GM23338 (cell line): ENCODE data around the gene NXPH4. TPM values are rescaled to one million over a fixed set of nuclear protein-coding genes. Genes with fewer than 3 reads are reported as not detected.

Experiments
- ATAC-seq: fragments of 200-7000 bp; cut with Tn5 transposase; 3 replicates; pipeline ENCODE4 v1.9.1; 2020
- DNase-seq: peaks from one replicate; pipeline ENCODE4 v3.0.0-alpha.2; 2015; ENCODE audit warnings: low spot score
- H2AFZ ChIP-seq: fragments of 200-600 bp; sonication (generic); 2 replicates; pipeline ENCODE4 v1.8.0; 2016; ENCODE audit warnings: antibody characterized with exemption, mild to moderate bottlenecking, moderate library complexity
- H3F3A ChIP-seq: fragments of 200-600 bp; sonication (generic); replicated peaks from 2 replicates; pipeline ENCODE4 v1.8.0; 2017; ENCODE audit warnings: antibody characterized with exemption, mixed run types, low read depth
- H3K27ac ChIP-seq: fragments of 200-600 bp; sonication (generic); 2 replicates; pipeline ENCODE4 v1.6.1; 2016; ENCODE audit warnings: low read depth
- H3K27me3 ChIP-seq: fragments of 200-600 bp; sonication (generic); 2 replicates; pipeline ENCODE4 v1.8.0; 2016; ENCODE audit warnings: mild to moderate bottlenecking, mixed run types, moderate library complexity; ENCODE audit not compliant: insufficient read depth
- H3K36me3 ChIP-seq: fragments of 200-600 bp; sonication (generic); 2 replicates; pipeline ENCODE4 v1.8.0; 2016; ENCODE audit warnings: mild to moderate bottlenecking; ENCODE audit not compliant: insufficient read depth
- H3K4me1 ChIP-seq: fragments of 200-600 bp; sonication (generic); 2 replicates; pipeline ENCODE4 v1.8.0; 2016; ENCODE audit warnings: mild to moderate bottlenecking, moderate library complexity; ENCODE audit not compliant: insufficient read depth
- H3K4me2 ChIP-seq: fragments of 200-600 bp; sonication (generic); 2 replicates; pipeline ENCODE4 v1.7.1; 2017; ENCODE audit warnings: mixed run types
- H3K4me3 ChIP-seq: fragments of 200-600 bp; sonication (generic); 2 replicates; pipeline ENCODE4 v1.6.1; 2016; ENCODE audit warnings: mixed run types
- H3K79me2 ChIP-seq: fragments of 200-600 bp; sonication (generic); replicated peaks from 2 replicates; pipeline ENCODE4 v1.8.0; 2017; ENCODE audit warnings: mild to moderate bottlenecking; ENCODE audit not compliant: insufficient read depth
- H3K9me2 ChIP-seq: fragments of 200-600 bp; sonication (generic); 2 replicates; pipeline ENCODE4 v1.8.0; 2017; ENCODE audit not compliant: insufficient read depth
- H4K20me1 ChIP-seq: fragments of 200-600 bp; sonication (generic); replicated peaks from 2 replicates; pipeline ENCODE4 v1.8.0; 2017; ENCODE audit warnings: mild to moderate bottlenecking; ENCODE audit not compliant: insufficient read depth
- H3K27ac Mint-ChIP-seq: 2 replicates; pipeline ENCODE4 v1.8.0; 2020; ENCODE audit warnings: inconsistent platforms, mild to moderate bottlenecking, moderate library complexity, mixed read lengths
- H3K27me3 Mint-ChIP-seq: 3 replicates; pipeline ENCODE4 v1.8.0; 2022; ENCODE audit warnings: low read depth, mild to moderate bottlenecking, moderate library complexity, mixed read lengths, inconsistent platforms; ENCODE audit not compliant: insufficient read depth, poor library complexity
- H3K36me3 Mint-ChIP-seq: 3 replicates; pipeline ENCODE4 v1.8.0; 2021; ENCODE audit warnings: low read depth, mild to moderate bottlenecking, inconsistent platforms, moderate library complexity, mixed read lengths
- H3K4me1 Mint-ChIP-seq: 3 replicates; pipeline ENCODE4 v1.8.0; 2020; ENCODE audit warnings: mild to moderate bottlenecking, inconsistent platforms, mixed read lengths
- H3K4me3 Mint-ChIP-seq: 3 replicates; pipeline ENCODE4 v1.8.0; 2021; ENCODE audit warnings: moderate library complexity, mild to moderate bottlenecking, inconsistent platforms, mixed read lengths
- H3K9me3 Mint-ChIP-seq: 3 replicates; pipeline ENCODE4 v1.8.0; 2020; ENCODE audit warnings: moderate library complexity, mild to moderate bottlenecking, inconsistent platforms, mixed read lengths
- CREB1 ChIP-seq: fragments of 250-450 bp; sonication (Bioruptor Pico); IDR thresholded peaks from 2 replicates; pipeline ENCODE4 v1.5.0; 2020; ENCODE audit warnings: low read depth, mild to moderate bottlenecking, moderate library complexity
- CTCF ChIP-seq, 2 experiments: fragments of 200-600 bp in 1 of 2; sonication (generic) in 1 of 2; conservative IDR thresholded peaks; 2 replicates each; pipeline versions ENCODE4 v1.5.1 to v1.6.1; 2016 to 2017; ENCODE audit warnings: antibody characterized with exemption in 2 of 2, low read depth in 2 of 2, mild to moderate bottlenecking in 2 of 2, moderate library complexity in 1 of 2
- ETS1 ChIP-seq: IDR thresholded peaks from 2 replicates; pipeline ENCODE4 v1.6.1; 2016; ENCODE audit warnings: antibody characterized with exemption
- EZH2 ChIP-seq: fragments of 200-600 bp; sonication (generic); IDR thresholded peaks from one replicate; pipeline ENCODE4 v1.8.0; 2017; ENCODE audit warnings: antibody characterized with exemption, mild to moderate bottlenecking, low read depth; ENCODE audit not compliant: unreplicated experiment
- JUNB ChIP-seq: IDR thresholded peaks from one replicate; pipeline ENCODE4 v1.6.1; 2016; ENCODE audit warnings: antibody characterized with exemption; ENCODE audit not compliant: unreplicated experiment
- NANOG ChIP-seq: IDR thresholded peaks from 2 replicates; pipeline ENCODE4 v1.6.1; 2016; ENCODE audit warnings: antibody characterized with exemption, borderline replicate concordance
- POLR2AphosphoS5 ChIP-seq: IDR thresholded peaks from 2 replicates; pipeline ENCODE4 v1.6.1; 2016; ENCODE audit warnings: antibody characterized with exemption, low read depth
- REST ChIP-seq: IDR thresholded peaks from one replicate; pipeline ENCODE4 v1.6.1; 2018; ENCODE audit warnings: antibody characterized with exemption; ENCODE audit not compliant: unreplicated experiment
- ZNF114 ChIP-seq: fragments of 250-450 bp; sonication (Bioruptor Pico); IDR thresholded peaks from 2 replicates; pipeline ENCODE4 v1.5.0; 2020; ENCODE audit warnings: mild to moderate bottlenecking, moderate library complexity
- ZNF331 ChIP-seq: fragments of 250-450 bp; sonication (Bioruptor Pico); IDR thresholded peaks from 2 replicates; pipeline ENCODE4 v1.5.0; 2020; ENCODE audit warnings: low read depth, mild to moderate bottlenecking, moderate library complexity
- polyA plus RNA-seq: library from polyadenylated mRNA; unstranded; fragments of >200 nt; fragmentation: Nextera tagmentation; extraction: Ambion mirVana; gene quantifications from 2 replicates; pipeline ENCODE4 v1.2.1, GENCODE V29; 2016
- total RNA-seq: library from RNA; depleted of rRNA; stranded (reverse); fragments of >200 nt; shearing (Covaris generic); gene quantifications from 2 replicates; pipeline ENCODE4 v1.2.3, GENCODE V29; 2014

Gene NXPH4
- total and polyA plus RNA-seq, 2 experiments from 2014 or later = 0.89 to 1.5 TPM

- Mint-ChIP-seq H3K9me3 (no peaks in the 10 kb centered on the region), H3K4me3 (no peak overlapping the region), H3K27ac (no peak overlapping the region), H3K27me3 (peaks cover 9% of the 10 kb centered on the region), H3K36me3 (peaks cover 5% of the 10 kb centered on the region; the same call in 1 of the 3 replicates), H3K4me1 (peaks cover 18% of the 10 kb centered on the region)
- no peak for DNase-seq
- Histone ChIP-seq H3K79me2 (no peaks in the 10 kb centered on the region), H3K9me2 (no peaks in the 10 kb centered on the region), H3K27ac (no peak overlapping the region), H3K4me1 (peaks cover 16% of the 10 kb centered on the region), H2AFZ (no peak overlapping the region), H3K4me3 (no peak overlapping the region), H3K4me2 (no peak overlapping the region), H3F3A (peaks cover 5% of the 10 kb centered on the region; the same call in 1 of the 2 replicates), H4K20me1 (no peaks in the 10 kb centered on the region), H3K27me3 (no peaks in the 10 kb centered on the region), H3K36me3 (no peaks in the 10 kb centered on the region)
- ATAC-seq = no peak
- no peak for TF ChIP-seq NANOG
These were observed 43.8 kb downstream of the NXPH4 start for GRCh38 chr12:57260366-57260765.

GRCh38 chr12:57261428-57261865 lies 44.9 kb downstream of the NXPH4 start:
- Mint-ChIP-seq H3K4me1 (peaks cover 18% of the 10 kb centered on the region), H3K36me3 (peaks cover 5% of the 10 kb centered on the region; the same call in 1 of the 3 replicates), H3K9me3 (no peaks in the 10 kb centered on the region), H3K4me3 (no peak overlapping the region; the same call in 2 of the 3 replicates), H3K27ac (no peak overlapping the region), H3K27me3 (peaks cover 9% of the 10 kb centered on the region)
- TF ChIP-seq REST = no peak
- TF ChIP-seq JUNB = no peak
- no peak for TF ChIP-seq ZNF114 (CRISPR knock-in tag)
- TF ChIP-seq CREB1 (CRISPR knock-in tag) = no peak
- peak; percentile 88 for ATAC-seq
- peak; percentile 35 for DNase-seq
- Histone ChIP-seq H3K27me3 (no peaks in the 10 kb centered on the region), H4K20me1 (no peaks in the 10 kb centered on the region), H3K4me1 (peaks cover 16% of the 10 kb centered on the region), H2AFZ (no peak overlapping the region), H3K4me2 (no peak overlapping the region), H3K79me2 (no peaks in the 10 kb centered on the region), H3F3A (peaks cover 5% of the 10 kb centered on the region; the same call in 1 of the 2 replicates), H3K4me3 (no peak overlapping the region), H3K27ac (peak overlapping the region; percentile 37; the same call in 1 of the 2 replicates), H3K9me2 (no peaks in the 10 kb centered on the region), H3K36me3 (no peaks in the 10 kb centered on the region)

- Histone ChIP-seq H3F3A (peaks cover 5% of the 10 kb centered on the region; the same call in 1 of the 2 replicates), H3K4me2 (no peak overlapping the region), H3K4me1 (peaks cover 16% of the 10 kb centered on the region), H3K27me3 (no peaks in the 10 kb centered on the region), H3K27ac (no peak overlapping the region), H4K20me1 (no peaks in the 10 kb centered on the region), H3K36me3 (no peaks in the 10 kb centered on the region), H3K79me2 (no peaks in the 10 kb centered on the region), H2AFZ (no peak overlapping the region), H3K4me3 (no peak overlapping the region), H3K9me2 (no peaks in the 10 kb centered on the region)
- no peak overlapping the region for H3K27ac Mint-ChIP-seq
- no peaks in the 10 kb centered on the region for H3K9me3 Mint-ChIP-seq
- no peak for DNase-seq
- peaks cover 18% of the 10 kb centered on the region for H3K4me1 Mint-ChIP-seq
- ATAC-seq = no peak
- H3K4me3 Mint-ChIP-seq = no peak overlapping the region
- H3K36me3 Mint-ChIP-seq = peaks cover 8% of the 10 kb centered on the region; the same call in 1 of the 3 replicates
- peaks cover 9% of the 10 kb centered on the region for H3K27me3 Mint-ChIP-seq
- TF ChIP-seq POLR2AphosphoS5 = no peak
- no peak for TF ChIP-seq ZNF114 (CRISPR knock-in tag)
- no peak for TF ChIP-seq CTCF (conservative IDR thresholded peaks at IDR 0.05; ENCODE audit: low read depth in 2 of 2)
- TF ChIP-seq JUNB = no peak
- no peak for TF ChIP-seq ZNF331
- no peak for TF ChIP-seq ETS1
- no peak for TF ChIP-seq EZH2
These were observed 45.7 kb downstream of the NXPH4 start for GRCh38 chr12:57262126-57262822.
